ENCODE results near the gene RAVER1. TPM values are rescaled to one million over a fixed set of nuclear protein-coding genes. Genes with fewer than 3 reads are reported as not detected.

The RAVER1 gene
- total and polyA plus RNA-seq, 9 of the 15 experiments (the other 6 are each of a cell fraction or from before 2014, with no cell fraction given), result 0.06 to 113 (median 7.0) TPM

GRCh38 chr19:10289836-10290356 is 43.4 kb downstream of the RAVER1 start, which contains the start of gene ICAM5 (continued):
- peak; percentile 38; the same call in 1 of the 2 replicates for TF ChIP-seq ZBTB7A (IDR thresholded peaks at IDR 0.05; ENCODE audit: borderline replicate concordance, control insufficient read depth, low read depth, low read length)
- TF ChIP-seq ARID2 (IDR thresholded peaks at IDR 0.05), result no peak
- peak in 1 of 2 experiments; percentile 13; a peak in 1 of 4 replicates for TF ChIP-seq RCOR1 (IDR thresholded peaks at IDR 0.05; ENCODE audit: borderline replicate concordance in 1 of 2, low read depth in 2 of 2, low read length in 2 of 2)
- TF ChIP-seq JUNB (CRISPR knock-in tag; conservative IDR thresholded peaks at IDR 0.05), result no peak
- TF ChIP-seq XRCC3 (IDR thresholded peaks at IDR 0.05), result no peak
- no peak for TF ChIP-seq PML (IDR thresholded peaks at IDR 0.05; ENCODE audit: low read length)
- TF ChIP-seq NBN (IDR thresholded peaks at IDR 0.05; ENCODE audit: low read depth), result 0 out of 2 replicates have a peak, but pooled peaks have one; percentile 11
- TF ChIP-seq JUN (IDR thresholded peaks at IDR 0.05; ENCODE audit: borderline replicate concordance, low read depth, low read length), result no peak
- TF ChIP-seq JUN (CRISPR knock-in tag; IDR thresholded peaks at IDR 0.05; ENCODE audit: borderline replicate concordance), result 0 out of 2 replicates have a peak, but pooled peaks have one; percentile 0
- TF ChIP-seq, protein P1, sequence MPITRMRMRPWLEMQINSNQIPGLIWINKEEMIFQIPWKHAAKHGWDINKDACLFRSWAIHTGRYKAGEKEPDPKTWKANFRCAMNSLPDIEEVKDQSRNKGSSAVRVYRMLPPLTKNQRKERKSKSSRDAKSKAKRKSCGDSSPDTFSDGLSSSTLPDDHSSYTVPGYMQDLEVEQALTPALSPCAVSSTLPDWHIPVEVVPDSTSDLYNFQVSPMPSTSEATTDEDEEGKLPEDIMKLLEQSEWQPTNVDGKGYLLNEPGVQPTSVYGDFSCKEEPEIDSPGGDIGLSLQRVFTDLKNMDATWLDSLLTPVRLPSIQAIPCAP (CRISPR knock-in tag; IDR thresholded peaks at IDR 0.05; ENCODE audit: borderline replicate concordance), result no peak
- TF ChIP-seq, protein P2, sequence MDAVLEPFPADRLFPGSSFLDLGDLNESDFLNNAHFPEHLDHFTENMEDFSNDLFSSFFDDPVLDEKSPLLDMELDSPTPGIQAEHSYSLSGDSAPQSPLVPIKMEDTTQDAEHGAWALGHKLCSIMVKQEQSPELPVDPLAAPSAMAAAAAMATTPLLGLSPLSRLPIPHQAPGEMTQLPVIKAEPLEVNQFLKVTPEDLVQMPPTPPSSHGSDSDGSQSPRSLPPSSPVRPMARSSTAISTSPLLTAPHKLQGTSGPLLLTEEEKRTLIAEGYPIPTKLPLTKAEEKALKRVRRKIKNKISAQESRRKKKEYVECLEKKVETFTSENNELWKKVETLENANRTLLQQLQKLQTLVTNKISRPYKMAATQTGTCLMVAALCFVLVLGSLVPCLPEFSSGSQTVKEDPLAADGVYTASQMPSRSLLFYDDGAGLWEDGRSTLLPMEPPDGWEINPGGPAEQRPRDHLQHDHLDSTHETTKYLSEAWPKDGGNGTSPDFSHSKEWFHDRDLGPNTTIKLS (IDR thresholded peaks at IDR 0.05; ENCODE audit: borderline replicate concordance, low read depth), result no peak
- TF ChIP-seq ATF1 (CRISPR knock-in tag; IDR thresholded peaks at IDR 0.05), result no peak
- TF ChIP-seq ATF1 (tag; IDR thresholded peaks at IDR 0.05), result no peak
- TF ChIP-seq REST (IDR thresholded peaks at IDR 0.05; ENCODE audit: borderline replicate concordance), result 0 out of 2 replicates have a peak, but pooled peaks have one; percentile 26
- TF ChIP-seq REST (CRISPR knock-in tag; IDR thresholded peaks at IDR 0.05; ENCODE audit: low read depth), result no peak
- TF ChIP-seq PRMT5 (CRISPR knock-in tag; IDR thresholded peaks at IDR 0.05), result no peak
- TF ChIP-seq, protein P3, sequence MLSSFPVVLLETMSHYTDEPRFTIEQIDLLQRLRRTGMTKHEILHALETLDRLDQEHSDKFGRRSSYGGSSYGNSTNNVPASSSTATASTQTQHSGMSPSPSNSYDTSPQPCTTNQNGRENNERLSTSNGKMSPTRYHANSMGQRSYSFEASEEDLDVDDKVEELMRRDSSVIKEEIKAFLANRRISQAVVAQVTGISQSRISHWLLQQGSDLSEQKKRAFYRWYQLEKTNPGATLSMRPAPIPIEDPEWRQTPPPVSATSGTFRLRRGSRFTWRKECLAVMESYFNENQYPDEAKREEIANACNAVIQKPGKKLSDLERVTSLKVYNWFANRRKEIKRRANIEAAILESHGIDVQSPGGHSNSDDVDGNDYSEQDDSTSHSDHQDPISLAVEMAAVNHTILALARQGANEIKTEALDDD (IDR thresholded peaks at IDR 0.05), result peak; percentile 64; the same call in 1 of the 2 replicates

Data from K562 (cell line).